LoVo (cell line): ENCODE data around the gene FCGBP.
A peak's percentile ranks its signal among the peaks of the same experiment; 100 is the strongest.
"Not testable (repeated sequence)": the region's sequence is repeated elsewhere in the genome, so short reads cannot be mapped to it uniquely, and the experiment has no call there.

Source experiments
- DNase-seq: peaks from one replicate; pipeline ENCODE4 v3.0.0-alpha.2; 2016; ENCODE audit warnings: low spot score

FCGBP gene

GRCh38 chr19:39934584-39935363, at the start of gene FCGBP:
TSS of gene FCGBP (minus strand) at chr19:39934634.
- peak; percentile 23 for DNase-seq

GRCh38 chr19:39983695-39984300, 49.4 kb upstream of the FCGBP start:
- no peak for DNase-seq

GRCh38 chr19:39982883-39983282, 48.4 kb upstream of the FCGBP start:
- DNase-seq = no peak

GRCh38 chr19:39974377-39975155, 40.1 kb upstream of the FCGBP start:
- DNase-seq = no peak

GRCh38 chr19:39971380-39972035, 37.1 kb upstream of the FCGBP start:
- DNase-seq = no peak

GRCh38 chr19:39970675-39971379, 36.4 kb upstream of the FCGBP start, which contains the start of gene PSMC4:
TSS of gene PSMC4 (plus strand) at chr19:39971165. CDS start at chr19:39971203, 38 bp downstream.
- peak; percentile 98 for DNase-seq

- no peak for DNase-seq
These were observed 35.9 kb upstream of the FCGBP start for GRCh38 chr19:39970425-39970674.

GRCh38 chr19:39969681-39970424, 35.4 kb upstream of the FCGBP start:
- peak; percentile 28 for DNase-seq

- no peak for DNase-seq
These were observed 34.8 kb upstream of the FCGBP start for GRCh38 chr19:39969266-39969665.

GRCh38 chr19:39968789-39969188, 34.4 kb upstream of the FCGBP start:
- no peak for DNase-seq

GRCh38 chr19:39967561-39967960, 33.1 kb upstream of the FCGBP start:
- no peak for DNase-seq

GRCh38 chr19:39966617-39967016, 32.2 kb upstream of the FCGBP start:
- no peak for DNase-seq

GRCh38 chr19:39963898-39964297, 29.5 kb upstream of the FCGBP start:
- DNase-seq = no peak

GRCh38 chr19:39959407-39959806, 25.0 kb upstream of the FCGBP start:
- not testable (repeated sequence) for DNase-seq

GRCh38 chr19:39958942-39959341, 24.5 kb upstream of the FCGBP start:
- DNase-seq = not testable (repeated sequence)

GRCh38 chr19:39957886-39958285, 23.5 kb upstream of the FCGBP start:
- not testable (repeated sequence) for DNase-seq

GRCh38 chr19:39953915-39954314, 19.5 kb upstream of the FCGBP start:
- DNase-seq = no peak

GRCh38 chr19:39951686-39952085, 17.3 kb upstream of the FCGBP start:
- DNase-seq = no peak

- no peak for DNase-seq
These were observed 16.7 kb upstream of the FCGBP start for GRCh38 chr19:39951065-39951650.

GRCh38 chr19:39949026-39949747, 14.8 kb upstream of the FCGBP start:
- no peak for DNase-seq
